Chondrocyte (in vitro differentiated cells): ENCODE data around the gene LST1. TPM values are rescaled to one million over a fixed set of nuclear protein-coding genes. Genes with fewer than 3 reads are reported as not detected.

Experiments
- DNase-seq: peaks from one replicate; pipeline ENCODE4 v3.0.0; 2021; ENCODE audit warnings: mixed read lengths, low spot score
- H3K27ac Mint-ChIP-seq: one replicate; pipeline ENCODE4 v1.8.0; 2021; ENCODE audit warnings: mild to moderate bottlenecking, moderate library complexity, mixed read lengths; ENCODE audit not compliant: unreplicated experiment
- H3K27me3 Mint-ChIP-seq: 2 replicates; pipeline ENCODE4 v1.8.0; 2021; ENCODE audit warnings: low read depth, mixed read lengths
- H3K36me3 Mint-ChIP-seq: 2 replicates; pipeline ENCODE4 v1.8.0; 2021; ENCODE audit warnings: low read depth, mixed read lengths
- H3K4me1 Mint-ChIP-seq: 2 replicates; pipeline ENCODE4 v1.8.0; 2021; ENCODE audit warnings: low read depth, mild to moderate bottlenecking, mixed read lengths
- H3K4me3 Mint-ChIP-seq: one replicate; pipeline ENCODE4 v1.8.0; 2021; ENCODE audit warnings: mild to moderate bottlenecking, moderate library complexity, mixed read lengths; ENCODE audit not compliant: unreplicated experiment
- H3K9me3 Mint-ChIP-seq: 2 replicates; pipeline ENCODE4 v1.8.0; 2021; ENCODE audit warnings: low read depth, mixed read lengths
- total RNA-seq: library from RNA; stranded (reverse); gene quantifications from 3 replicates; pipeline ENCODE4 v1.2.1, GENCODE V29; 2021
- TF ChIP-seq, protein P1 (sequence below): fragments of 200-600 bp; sonication (generic); IDR thresholded peaks from 2 replicates; pipeline ENCODE4 v1.5.0; 2021; ENCODE audit warnings: antibody characterized with exemption, mild to moderate bottlenecking, moderate library complexity

The LST1 gene
- total RNA-seq, 1 donor from 2014 or later, result not detected

DNA sequence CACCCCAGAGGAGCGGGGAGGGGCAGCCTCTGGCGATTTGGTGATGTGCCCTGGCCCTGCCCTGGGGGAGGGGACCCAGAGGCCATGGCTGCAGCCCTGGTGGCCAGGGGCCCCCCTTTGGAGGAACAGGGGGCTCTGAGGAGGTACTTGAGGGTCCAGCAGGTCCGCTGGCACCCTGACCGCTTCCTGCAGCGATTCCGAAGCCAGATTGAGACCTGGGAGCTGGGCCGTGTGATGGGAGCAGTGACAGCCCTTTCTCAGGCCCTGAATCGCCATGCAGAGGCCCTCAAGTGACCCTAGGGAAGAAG lies 27.8 kb upstream of the LST1 start:
- H3K27ac Mint-ChIP-seq, result peak overlapping the region; percentile 22
- TF ChIP-seq, protein P1, sequence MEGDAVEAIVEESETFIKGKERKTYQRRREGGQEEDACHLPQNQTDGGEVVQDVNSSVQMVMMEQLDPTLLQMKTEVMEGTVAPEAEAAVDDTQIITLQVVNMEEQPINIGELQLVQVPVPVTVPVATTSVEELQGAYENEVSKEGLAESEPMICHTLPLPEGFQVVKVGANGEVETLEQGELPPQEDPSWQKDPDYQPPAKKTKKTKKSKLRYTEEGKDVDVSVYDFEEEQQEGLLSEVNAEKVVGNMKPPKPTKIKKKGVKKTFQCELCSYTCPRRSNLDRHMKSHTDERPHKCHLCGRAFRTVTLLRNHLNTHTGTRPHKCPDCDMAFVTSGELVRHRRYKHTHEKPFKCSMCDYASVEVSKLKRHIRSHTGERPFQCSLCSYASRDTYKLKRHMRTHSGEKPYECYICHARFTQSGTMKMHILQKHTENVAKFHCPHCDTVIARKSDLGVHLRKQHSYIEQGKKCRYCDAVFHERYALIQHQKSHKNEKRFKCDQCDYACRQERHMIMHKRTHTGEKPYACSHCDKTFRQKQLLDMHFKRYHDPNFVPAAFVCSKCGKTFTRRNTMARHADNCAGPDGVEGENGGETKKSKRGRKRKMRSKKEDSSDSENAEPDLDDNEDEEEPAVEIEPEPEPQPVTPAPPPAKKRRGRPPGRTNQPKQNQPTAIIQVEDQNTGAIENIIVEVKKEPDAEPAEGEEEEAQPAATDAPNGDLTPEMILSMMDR, result no peak
- H3K9me3 Mint-ChIP-seq, result no peaks in the 10 kb centered on the region
- peaks cover 22% of the 10 kb centered on the region for H3K36me3 Mint-ChIP-seq
- no peak for DNase-seq
- H3K4me1 Mint-ChIP-seq, result peaks cover 34% of the 10 kb centered on the region
- H3K27me3 Mint-ChIP-seq, result no peaks in the 10 kb centered on the region
- no peak overlapping the region for H3K4me3 Mint-ChIP-seq

DNA sequence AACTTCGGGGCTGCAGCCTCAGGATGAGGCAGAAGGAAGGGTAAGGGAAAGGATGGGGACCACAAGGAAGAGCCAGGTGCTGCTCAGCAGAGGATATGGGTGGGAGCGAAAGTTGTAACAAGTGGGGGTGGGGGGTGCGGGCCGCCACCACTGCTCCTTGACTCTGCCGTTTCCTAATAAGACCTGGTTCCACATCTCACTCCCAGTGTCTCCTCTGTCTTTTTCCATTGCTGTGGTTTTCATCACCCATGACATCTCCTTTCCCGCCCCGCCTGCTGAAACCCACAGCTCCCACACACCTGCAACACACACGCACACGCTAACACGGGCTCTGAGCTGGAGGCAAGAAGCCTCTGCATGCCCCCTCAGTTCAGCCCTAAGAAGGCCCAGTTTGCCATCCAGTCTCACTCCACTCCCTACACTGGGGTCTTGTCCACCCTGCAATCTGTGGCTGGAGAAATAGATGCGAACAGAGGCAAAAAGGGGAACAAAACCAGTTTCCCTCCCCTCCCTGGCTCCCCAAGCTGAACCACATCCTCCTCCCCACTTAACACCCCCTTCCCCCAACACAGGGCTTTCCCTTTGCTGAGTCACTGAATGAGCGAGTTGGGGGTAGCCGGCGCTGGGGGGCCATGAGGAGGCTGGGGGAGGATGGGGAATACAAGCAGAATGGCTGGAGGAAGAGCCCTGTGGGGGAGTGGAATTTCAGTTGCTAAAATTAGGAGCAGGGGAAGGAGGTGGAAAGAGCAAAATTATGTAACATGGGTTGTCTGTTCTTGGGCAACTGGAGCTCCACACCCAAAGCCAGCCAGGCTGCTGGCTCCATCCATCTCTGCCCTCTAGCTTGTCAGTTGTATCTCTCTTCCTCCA lies 27.2 kb upstream of the LST1 start:
- Mint-ChIP-seq H3K9me3 (no peaks in the 10 kb centered on the region), H3K27ac (peak overlapping the region; percentile 17)
- peak; percentile 64 for DNase-seq

DNA sequence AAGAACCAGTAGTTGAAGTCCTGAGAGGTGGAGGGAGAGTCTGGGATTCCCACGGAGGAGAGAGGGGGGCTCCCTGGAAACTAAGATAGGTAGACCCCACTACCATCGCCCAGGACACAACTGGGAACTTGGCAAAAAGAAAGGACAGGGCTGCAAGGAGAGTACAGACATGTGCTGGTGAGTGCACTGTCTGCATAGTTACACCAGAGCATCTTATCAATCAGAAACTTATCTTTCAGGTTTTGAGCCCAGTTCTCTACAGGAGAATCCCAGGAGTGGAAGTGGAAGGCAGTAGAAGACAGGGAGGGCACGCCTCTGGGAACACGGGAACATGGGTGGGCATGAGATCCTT lies 26.5 kb upstream of the LST1 start:
- H3K4me3 Mint-ChIP-seq, result no peak overlapping the region
- no peaks in the 10 kb centered on the region for H3K9me3 Mint-ChIP-seq
- H3K27me3 Mint-ChIP-seq, result no peaks in the 10 kb centered on the region
- peak; percentile 2 for DNase-seq
- peaks cover 31% of the 10 kb centered on the region for H3K4me1 Mint-ChIP-seq
- TF ChIP-seq, protein P1, result no peak
- peaks cover 22% of the 10 kb centered on the region for H3K36me3 Mint-ChIP-seq
- peak overlapping the region; percentile 86 for H3K27ac Mint-ChIP-seq

More for the DNA sequence above, 27.2 kb upstream of the LST1 start:
- H3K4me1 Mint-ChIP-seq, result peaks cover 34% of the 10 kb centered on the region
- H3K4me3 Mint-ChIP-seq, result no peak overlapping the region
- H3K27me3 Mint-ChIP-seq, result no peaks in the 10 kb centered on the region
- H3K36me3 Mint-ChIP-seq, result peaks cover 22% of the 10 kb centered on the region
- TF ChIP-seq, protein P1, result no peak

DNA sequence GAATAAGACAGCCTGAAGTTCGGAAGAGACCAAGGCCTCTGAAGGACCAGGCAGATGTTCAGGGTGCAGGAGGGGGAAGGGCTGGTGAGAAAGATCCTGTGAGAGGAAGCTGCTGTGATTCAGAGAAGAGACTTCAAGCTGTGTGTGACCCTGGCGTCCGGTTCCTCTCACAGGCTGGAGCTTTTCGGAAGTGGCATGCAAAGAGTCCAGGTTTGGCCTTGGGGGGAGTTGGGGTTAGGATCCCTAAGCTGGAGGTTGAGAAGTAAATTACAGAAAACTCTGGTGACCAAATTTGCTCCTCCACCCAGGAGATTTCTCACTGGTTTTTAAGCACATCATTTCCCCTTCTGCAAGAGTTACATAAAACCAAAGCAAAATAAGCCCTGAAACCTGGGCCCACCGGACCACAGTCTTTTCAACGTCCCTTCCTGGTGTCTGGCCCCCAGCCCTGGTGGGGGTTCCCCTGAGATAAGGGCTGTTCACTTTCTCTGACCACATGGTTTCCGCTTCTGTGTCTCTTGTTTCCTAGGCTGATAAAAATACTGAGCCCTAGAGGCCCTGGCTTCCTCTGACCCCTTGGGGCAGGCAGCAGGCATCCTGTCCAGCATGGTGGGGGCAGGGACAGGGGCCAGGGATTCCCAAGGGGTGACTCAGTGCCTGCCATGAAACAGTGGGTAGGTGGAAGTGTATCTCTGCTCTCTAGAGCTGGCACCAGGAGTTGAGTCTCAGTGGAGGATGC lies 25.9 kb upstream of the LST1 start:
- peak; percentile 39 for DNase-seq
- H3K4me3 Mint-ChIP-seq, result no peak overlapping the region
- H3K27ac Mint-ChIP-seq, result peak overlapping the region; percentile 86
- H3K9me3 Mint-ChIP-seq, result no peaks in the 10 kb centered on the region
- H3K36me3 Mint-ChIP-seq, result peaks cover 22% of the 10 kb centered on the region
- no peaks in the 10 kb centered on the region for H3K27me3 Mint-ChIP-seq
- peaks cover 31% of the 10 kb centered on the region for H3K4me1 Mint-ChIP-seq
- TF ChIP-seq, protein P1, result no peak

DNA sequence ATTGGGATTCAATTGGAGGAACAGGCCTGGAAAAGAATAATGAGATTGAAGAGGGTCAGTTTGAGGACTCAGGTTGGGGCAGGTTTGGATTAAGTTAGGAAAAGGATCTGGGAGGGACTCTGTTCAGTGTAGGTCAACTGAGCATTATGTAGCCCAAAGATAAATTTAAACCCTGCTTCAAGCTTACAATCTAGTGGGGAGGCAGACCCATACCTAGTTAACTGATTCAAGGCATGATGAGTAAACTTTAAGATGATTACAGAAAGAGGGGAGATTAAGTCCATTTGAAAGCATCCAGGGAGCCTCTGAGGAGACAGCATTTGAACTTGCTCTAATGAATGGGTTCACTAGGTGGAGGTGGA lies 25.4 kb upstream of the LST1 start:
- Mint-ChIP-seq H3K4me3 (no peak overlapping the region), H3K27me3 (no peaks in the 10 kb centered on the region), H3K27ac (peak overlapping the region; percentile 5), H3K4me1 (peaks cover 31% of the 10 kb centered on the region), H3K9me3 (no peaks in the 10 kb centered on the region), H3K36me3 (peaks cover 22% of the 10 kb centered on the region)
- no peak for DNase-seq
- TF ChIP-seq, protein P1, result no peak
